ENCODE results near the gene MDM1.
A peak's percentile ranks its signal among the peaks of the same experiment; 100 is the strongest.

MDM1 gene

DNA sequence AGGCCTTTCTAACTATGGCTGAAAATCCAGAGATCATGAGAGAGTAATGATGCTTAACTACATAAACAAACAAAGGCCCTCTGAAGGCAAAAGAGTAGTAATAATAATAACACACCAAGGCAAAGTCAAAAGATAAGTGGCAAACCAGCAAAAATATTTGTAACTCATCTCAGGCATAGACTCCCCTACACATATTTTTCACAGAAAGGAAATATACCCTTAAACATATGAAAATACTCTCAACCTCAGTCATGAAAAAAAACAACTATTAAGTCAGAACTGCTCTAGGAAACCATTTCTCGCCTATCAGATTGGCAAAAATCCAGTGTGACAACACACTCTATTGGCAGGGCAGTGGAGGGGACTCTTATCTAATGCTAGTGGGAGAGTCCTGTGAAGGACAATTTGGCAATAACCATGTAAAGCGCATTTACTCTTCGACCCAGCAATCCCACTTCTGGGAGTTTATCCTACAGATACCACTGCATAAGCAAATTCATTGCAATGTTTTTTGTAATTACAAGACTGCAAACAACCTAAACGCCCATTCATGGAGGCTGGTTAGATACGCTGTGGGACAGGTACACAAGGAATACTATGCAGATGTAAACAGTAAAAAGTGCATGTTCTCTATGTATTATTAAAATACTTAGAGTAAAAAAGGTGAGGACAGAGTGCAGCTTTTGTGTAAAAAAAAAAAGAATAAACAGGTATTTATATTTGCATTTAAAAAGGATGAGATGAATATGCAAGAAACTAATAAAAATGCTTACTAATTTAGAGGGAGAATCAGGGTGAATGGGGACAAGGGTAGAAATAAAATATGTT, 52.7 kb downstream of the MDM1 start:
- DNase-seq (ENCODE audit: low read depth) = no peak
- H3K4me3 ChIP-seq (ENCODE audit: low read length) = no peak overlapping the region
- TF ChIP-seq, protein P1, sequence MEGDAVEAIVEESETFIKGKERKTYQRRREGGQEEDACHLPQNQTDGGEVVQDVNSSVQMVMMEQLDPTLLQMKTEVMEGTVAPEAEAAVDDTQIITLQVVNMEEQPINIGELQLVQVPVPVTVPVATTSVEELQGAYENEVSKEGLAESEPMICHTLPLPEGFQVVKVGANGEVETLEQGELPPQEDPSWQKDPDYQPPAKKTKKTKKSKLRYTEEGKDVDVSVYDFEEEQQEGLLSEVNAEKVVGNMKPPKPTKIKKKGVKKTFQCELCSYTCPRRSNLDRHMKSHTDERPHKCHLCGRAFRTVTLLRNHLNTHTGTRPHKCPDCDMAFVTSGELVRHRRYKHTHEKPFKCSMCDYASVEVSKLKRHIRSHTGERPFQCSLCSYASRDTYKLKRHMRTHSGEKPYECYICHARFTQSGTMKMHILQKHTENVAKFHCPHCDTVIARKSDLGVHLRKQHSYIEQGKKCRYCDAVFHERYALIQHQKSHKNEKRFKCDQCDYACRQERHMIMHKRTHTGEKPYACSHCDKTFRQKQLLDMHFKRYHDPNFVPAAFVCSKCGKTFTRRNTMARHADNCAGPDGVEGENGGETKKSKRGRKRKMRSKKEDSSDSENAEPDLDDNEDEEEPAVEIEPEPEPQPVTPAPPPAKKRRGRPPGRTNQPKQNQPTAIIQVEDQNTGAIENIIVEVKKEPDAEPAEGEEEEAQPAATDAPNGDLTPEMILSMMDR (conservative IDR thresholded peaks at IDR 0.05; ENCODE audit: low read depth, low read length) = no peak

DNA sequence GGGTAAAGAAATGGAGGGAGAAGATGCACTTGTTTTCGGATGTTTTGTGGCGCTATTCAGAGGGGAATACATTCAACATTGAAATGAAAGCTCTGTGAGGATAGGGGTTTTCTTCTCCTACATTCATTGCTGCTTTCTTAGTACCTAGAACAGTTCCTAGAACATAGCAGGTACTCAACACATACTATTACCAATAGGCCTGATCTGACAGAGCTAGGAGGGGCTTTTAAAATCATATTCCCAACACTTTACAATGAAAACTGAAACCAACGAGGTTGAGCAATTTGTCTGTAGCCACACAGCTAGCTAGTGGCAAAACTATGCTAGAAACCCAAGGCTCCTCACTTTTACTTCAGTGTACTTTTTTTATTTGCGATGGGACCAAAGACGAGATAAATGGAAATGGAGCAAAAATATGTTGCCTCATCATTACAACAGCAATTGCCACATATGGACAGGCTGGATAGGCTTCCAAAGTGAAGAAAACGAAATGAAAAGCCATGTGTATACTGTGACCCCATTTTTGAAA, 55.7 kb downstream of the MDM1 start:
- H3K4me3 ChIP-seq (ENCODE audit: low read length) = no peak overlapping the region
- TF ChIP-seq, protein P1 (conservative IDR thresholded peaks at IDR 0.05; ENCODE audit: low read depth, low read length) = no peak
- no peak for DNase-seq (ENCODE audit: low read depth)

DNA sequence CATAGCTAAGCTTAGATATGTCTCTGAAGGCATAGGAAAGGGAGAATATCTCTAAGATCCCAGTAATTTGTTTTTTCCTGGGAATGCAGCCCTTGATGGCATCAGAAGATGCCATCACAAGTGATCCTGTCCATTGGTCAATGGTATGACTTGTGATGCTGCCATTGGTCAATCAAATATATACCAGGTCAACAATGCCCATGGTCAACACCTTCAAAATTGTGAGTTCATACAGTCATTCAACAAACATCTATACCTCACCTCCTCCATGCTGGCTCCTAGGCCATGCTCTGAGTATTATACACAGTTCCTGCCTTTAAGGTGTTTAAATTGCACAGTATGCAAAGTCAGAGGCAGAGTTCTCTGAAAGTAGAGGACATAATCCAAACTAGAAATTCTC, 59.4 kb downstream of the MDM1 start:
- TF ChIP-seq, protein P1 (conservative IDR thresholded peaks at IDR 0.05; ENCODE audit: low read depth, low read length) = no peak
- H3K4me3 ChIP-seq (ENCODE audit: low read length) = no peak overlapping the region
- no peak for DNase-seq (ENCODE audit: low read depth)

DNA sequence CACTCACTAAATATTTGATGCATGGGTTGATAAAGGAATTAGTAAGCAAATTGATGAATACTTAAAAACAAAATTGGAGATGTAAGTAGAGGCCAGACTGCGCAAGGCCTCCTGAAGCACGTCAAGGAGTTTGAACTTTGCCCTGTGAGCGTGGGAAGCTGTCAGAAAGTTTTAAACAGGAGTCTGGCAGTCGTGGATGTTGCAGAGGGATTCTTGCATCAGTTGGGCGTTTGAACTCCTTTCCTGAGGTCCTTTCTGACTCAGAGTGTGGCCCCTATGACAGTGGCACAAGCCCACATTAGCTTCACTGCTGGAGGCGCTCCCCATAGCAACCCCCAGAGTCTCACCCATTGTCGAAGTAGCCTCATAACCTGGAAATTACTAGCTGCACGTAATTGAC, 60.8 kb downstream of the MDM1 start:
- TF ChIP-seq, protein P1 (conservative IDR thresholded peaks at IDR 0.05; ENCODE audit: low read depth, low read length) = no peak

DNA sequence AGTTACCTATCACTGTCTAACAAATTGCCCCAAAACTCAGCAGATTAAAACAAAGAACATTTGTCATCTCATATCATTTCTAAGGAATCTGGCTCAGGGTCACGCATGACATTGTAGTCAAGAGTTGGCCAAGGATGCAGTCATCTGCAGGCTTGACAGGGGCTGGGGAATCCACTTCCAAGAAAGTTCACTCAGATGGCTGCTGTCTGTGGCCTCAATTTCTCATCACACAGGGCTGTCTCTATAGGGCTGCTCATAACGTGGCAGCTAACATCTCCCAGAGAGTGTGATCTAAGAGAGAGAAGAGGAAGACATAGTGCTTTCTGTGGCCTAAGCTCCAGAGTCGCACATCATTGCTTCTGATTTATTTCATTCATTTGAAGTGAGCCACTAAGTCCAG, 61.8 kb downstream of the MDM1 start:
- H3K4me3 ChIP-seq (ENCODE audit: low read length) = no peak overlapping the region
- TF ChIP-seq, protein P1 (conservative IDR thresholded peaks at IDR 0.05; ENCODE audit: low read depth, low read length) = no peak
- no peak for DNase-seq (ENCODE audit: low read depth)

More for the DNA sequence above, 60.8 kb downstream of the MDM1 start:
- peak; percentile 63 for DNase-seq (ENCODE audit: low read depth)
- no peak overlapping the region for H3K4me3 ChIP-seq (ENCODE audit: low read length)

DNA sequence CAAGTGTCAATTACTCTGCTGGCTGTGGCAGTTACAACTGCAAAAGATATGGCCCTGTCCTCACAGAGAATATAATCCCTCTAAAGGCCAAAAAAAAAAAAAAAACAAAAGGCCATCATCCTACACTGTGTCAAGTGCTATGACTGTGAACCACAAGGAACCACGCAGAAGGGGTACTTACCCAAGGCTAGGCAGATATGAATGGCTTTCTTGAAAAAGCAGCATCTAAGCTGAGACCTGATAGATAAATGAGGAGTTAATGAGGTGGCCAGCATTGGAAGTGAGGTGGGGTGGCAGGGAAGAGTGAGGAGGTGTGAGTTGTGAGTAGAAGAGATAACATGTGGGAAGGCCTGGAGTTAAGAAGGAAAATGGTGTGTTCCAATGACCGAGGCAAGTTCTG, 62.4 kb downstream of the MDM1 start:
- H3K4me3 ChIP-seq (ENCODE audit: low read length) = no peak overlapping the region
- TF ChIP-seq, protein P1 (conservative IDR thresholded peaks at IDR 0.05; ENCODE audit: low read depth, low read length) = no peak
- DNase-seq (ENCODE audit: low read depth) = no peak

DNA sequence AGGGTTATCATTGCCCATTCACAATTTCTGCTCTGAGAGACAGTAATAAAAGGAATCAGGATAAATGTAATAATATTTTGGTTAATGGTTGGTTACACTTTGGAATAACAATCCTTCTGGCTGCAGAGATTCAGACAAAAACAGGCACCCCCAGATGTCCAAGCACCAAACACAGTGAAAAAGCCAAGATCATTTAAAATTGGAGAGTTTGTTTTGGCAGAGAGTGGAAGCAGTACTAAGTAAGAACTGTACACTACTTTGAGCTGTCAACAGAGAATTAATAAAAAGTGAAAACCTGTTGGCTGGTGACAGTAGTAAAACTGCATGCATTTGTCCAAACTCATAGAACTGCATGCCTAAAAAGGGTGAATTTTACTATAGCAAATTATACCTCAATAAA, 63.2 kb downstream of the MDM1 start:
- no peak overlapping the region for H3K4me3 ChIP-seq (ENCODE audit: low read length)
- TF ChIP-seq, protein P1 (conservative IDR thresholded peaks at IDR 0.05; ENCODE audit: low read depth, low read length) = no peak
- no peak for DNase-seq (ENCODE audit: low read depth)
